ENCODE data around the gene ANGPTL2.

The ANGPTL2 gene

DNA sequence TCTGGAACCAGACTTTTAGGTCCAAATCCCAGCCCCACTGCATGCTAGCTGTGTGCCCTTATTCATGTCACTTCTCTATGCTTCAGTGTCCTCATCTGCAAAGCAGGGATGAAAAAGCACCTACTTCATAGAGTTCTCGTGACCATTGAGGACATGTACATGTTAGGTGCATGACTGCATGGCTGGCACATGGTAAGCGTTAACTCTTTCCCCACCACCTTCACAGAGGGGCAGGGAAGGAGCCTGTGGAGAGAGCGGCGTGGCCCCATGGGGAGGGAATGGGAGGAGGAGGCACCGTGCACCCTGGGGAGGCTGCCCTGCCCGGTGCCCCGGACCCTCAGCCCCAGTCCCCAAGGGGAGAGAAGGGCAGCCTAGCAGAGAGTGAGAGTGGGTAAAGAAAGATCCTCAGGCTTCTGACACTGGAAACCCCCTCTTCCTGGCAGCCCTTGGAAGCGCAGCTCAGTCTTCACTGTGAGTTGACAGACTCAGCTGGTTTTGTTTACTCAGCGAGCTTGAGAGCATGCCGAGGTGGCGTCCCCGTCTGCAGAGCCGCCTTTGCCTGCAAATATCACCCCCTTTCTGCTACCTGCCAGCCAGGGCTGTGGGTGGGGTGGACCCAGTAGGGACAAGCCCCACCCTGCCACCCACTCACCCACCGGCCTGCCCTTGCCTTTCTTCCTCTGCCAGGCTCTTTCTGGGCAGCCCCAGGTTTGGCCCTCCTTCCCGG lies 10.6 kb upstream of the ANGPTL2 start:
- no peak for TF ChIP-seq CREB1 (IDR thresholded peaks at IDR 0.05; ENCODE audit: low read depth)
- TF ChIP-seq TEAD4 (IDR thresholded peaks at IDR 0.05) = no peak
- no peak for TF ChIP-seq ZBTB7A (IDR thresholded peaks at IDR 0.05; ENCODE audit: low read depth)
- TF ChIP-seq, protein P1, sequence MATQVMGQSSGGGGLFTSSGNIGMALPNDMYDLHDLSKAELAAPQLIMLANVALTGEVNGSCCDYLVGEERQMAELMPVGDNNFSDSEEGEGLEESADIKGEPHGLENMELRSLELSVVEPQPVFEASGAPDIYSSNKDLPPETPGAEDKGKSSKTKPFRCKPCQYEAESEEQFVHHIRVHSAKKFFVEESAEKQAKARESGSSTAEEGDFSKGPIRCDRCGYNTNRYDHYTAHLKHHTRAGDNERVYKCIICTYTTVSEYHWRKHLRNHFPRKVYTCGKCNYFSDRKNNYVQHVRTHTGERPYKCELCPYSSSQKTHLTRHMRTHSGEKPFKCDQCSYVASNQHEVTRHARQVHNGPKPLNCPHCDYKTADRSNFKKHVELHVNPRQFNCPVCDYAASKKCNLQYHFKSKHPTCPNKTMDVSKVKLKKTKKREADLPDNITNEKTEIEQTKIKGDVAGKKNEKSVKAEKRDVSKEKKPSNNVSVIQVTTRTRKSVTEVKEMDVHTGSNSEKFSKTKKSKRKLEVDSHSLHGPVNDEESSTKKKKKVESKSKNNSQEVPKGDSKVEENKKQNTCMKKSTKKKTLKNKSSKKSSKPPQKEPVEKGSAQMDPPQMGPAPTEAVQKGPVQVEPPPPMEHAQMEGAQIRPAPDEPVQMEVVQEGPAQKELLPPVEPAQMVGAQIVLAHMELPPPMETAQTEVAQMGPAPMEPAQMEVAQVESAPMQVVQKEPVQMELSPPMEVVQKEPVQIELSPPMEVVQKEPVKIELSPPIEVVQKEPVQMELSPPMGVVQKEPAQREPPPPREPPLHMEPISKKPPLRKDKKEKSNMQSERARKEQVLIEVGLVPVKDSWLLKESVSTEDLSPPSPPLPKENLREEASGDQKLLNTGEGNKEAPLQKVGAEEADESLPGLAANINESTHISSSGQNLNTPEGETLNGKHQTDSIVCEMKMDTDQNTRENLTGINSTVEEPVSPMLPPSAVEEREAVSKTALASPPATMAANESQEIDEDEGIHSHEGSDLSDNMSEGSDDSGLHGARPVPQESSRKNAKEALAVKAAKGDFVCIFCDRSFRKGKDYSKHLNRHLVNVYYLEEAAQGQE (IDR thresholded peaks at IDR 0.05; ENCODE audit: low read depth) = no peak
- TF ChIP-seq TCF12 (IDR thresholded peaks at IDR 0.05; ENCODE audit: low read depth) = no peak
- no peak for TF ChIP-seq FOXM1 (IDR thresholded peaks at IDR 0.05; ENCODE audit: borderline replicate concordance, low read depth)
- no peak for TF ChIP-seq EP300 (IDR thresholded peaks at IDR 0.05; ENCODE audit: borderline replicate concordance)
- TF ChIP-seq, protein P2, sequence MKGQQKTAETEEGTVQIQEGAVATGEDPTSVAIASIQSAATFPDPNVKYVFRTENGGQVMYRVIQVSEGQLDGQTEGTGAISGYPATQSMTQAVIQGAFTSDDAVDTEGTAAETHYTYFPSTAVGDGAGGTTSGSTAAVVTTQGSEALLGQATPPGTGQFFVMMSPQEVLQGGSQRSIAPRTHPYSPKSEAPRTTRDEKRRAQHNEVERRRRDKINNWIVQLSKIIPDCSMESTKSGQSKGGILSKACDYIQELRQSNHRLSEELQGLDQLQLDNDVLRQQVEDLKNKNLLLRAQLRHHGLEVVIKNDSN (IDR thresholded peaks at IDR 0.05) = no peak
- TF ChIP-seq, protein P3, sequence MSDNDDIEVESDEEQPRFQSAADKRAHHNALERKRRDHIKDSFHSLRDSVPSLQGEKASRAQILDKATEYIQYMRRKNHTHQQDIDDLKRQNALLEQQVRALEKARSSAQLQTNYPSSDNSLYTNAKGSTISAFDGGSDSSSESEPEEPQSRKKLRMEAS (IDR thresholded peaks at IDR 0.05) = no peak
- no peak for TF ChIP-seq RAD21 (IDR thresholded peaks at IDR 0.05; ENCODE audit: low read depth)
- no peak for TF ChIP-seq YY1 (IDR thresholded peaks at IDR 0.05; ENCODE audit: low read depth)
- TF ChIP-seq EGR1 (IDR thresholded peaks at IDR 0.05) = no peak
- TF ChIP-seq TAF1 (IDR thresholded peaks at IDR 0.05; ENCODE audit: low read depth) = no peak
- TF ChIP-seq CEBPB (IDR thresholded peaks at IDR 0.05) = no peak

DNA sequence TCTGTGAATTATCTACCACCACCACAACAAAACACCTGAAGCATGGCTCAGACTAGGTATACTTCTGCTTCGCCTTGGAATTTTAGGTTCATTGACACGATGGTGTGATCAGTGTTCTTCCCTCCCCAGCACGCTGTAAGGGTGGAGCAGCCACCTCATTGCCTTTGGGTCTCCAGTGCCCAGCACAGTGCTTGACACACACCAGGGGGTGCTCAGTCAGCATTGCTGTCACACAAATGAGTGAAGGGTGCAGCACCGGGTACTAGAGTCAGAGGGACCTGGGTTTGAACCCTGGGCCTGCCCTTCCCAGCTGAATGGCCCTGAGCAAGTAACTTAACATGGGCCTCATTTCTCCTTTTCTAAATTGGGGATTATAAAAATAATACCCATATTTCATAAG lies 9.9 kb upstream of the ANGPTL2 start:
- TF ChIP-seq TCF12 (IDR thresholded peaks at IDR 0.05; ENCODE audit: low read depth) = no peak
- no peak for TF ChIP-seq ZBTB7A (IDR thresholded peaks at IDR 0.05; ENCODE audit: low read depth)
- no peak for TF ChIP-seq CREB1 (IDR thresholded peaks at IDR 0.05; ENCODE audit: low read depth)
- TF ChIP-seq FOXM1 (IDR thresholded peaks at IDR 0.05; ENCODE audit: borderline replicate concordance, low read depth) = no peak
- TF ChIP-seq NFIC (IDR thresholded peaks at IDR 0.05) = no peak
- no peak for TF ChIP-seq TAF1 (IDR thresholded peaks at IDR 0.05; ENCODE audit: low read depth)
- TF ChIP-seq, protein P3 (IDR thresholded peaks at IDR 0.05) = no peak
- TF ChIP-seq YY1 (IDR thresholded peaks at IDR 0.05; ENCODE audit: low read depth) = no peak
- TF ChIP-seq TEAD4 (IDR thresholded peaks at IDR 0.05) = no peak
- no peak for TF ChIP-seq CEBPB (IDR thresholded peaks at IDR 0.05)
- TF ChIP-seq, protein P2 (IDR thresholded peaks at IDR 0.05) = no peak
- no peak for TF ChIP-seq RAD21 (IDR thresholded peaks at IDR 0.05; ENCODE audit: low read depth)
- TF ChIP-seq, protein P1 (IDR thresholded peaks at IDR 0.05; ENCODE audit: low read depth) = no peak
- TF ChIP-seq EGR1 (IDR thresholded peaks at IDR 0.05) = no peak
- no peak for TF ChIP-seq EP300 (IDR thresholded peaks at IDR 0.05; ENCODE audit: borderline replicate concordance)

DNA sequence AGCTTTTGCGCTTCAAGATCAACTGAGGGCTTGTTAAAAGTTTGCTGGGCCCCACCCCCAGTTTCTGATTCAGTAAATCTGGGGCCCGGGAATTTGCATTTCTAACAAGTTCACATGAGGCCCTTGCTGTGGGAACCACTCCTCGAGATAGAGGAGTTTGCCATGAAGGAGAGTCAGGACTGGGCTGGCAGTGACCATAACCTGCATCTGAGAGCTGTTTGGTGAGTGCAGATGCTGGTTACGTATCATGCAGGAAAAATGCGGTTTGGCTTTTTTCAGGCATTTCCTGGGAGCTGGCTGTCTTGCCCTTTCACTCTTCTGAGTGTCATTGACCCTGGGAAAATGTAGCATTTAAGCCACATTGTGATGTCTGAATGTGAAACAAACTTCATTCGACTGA lies 9.4 kb upstream of the ANGPTL2 start:
- TF ChIP-seq YY1 (IDR thresholded peaks at IDR 0.05; ENCODE audit: low read depth) = no peak

DNA sequence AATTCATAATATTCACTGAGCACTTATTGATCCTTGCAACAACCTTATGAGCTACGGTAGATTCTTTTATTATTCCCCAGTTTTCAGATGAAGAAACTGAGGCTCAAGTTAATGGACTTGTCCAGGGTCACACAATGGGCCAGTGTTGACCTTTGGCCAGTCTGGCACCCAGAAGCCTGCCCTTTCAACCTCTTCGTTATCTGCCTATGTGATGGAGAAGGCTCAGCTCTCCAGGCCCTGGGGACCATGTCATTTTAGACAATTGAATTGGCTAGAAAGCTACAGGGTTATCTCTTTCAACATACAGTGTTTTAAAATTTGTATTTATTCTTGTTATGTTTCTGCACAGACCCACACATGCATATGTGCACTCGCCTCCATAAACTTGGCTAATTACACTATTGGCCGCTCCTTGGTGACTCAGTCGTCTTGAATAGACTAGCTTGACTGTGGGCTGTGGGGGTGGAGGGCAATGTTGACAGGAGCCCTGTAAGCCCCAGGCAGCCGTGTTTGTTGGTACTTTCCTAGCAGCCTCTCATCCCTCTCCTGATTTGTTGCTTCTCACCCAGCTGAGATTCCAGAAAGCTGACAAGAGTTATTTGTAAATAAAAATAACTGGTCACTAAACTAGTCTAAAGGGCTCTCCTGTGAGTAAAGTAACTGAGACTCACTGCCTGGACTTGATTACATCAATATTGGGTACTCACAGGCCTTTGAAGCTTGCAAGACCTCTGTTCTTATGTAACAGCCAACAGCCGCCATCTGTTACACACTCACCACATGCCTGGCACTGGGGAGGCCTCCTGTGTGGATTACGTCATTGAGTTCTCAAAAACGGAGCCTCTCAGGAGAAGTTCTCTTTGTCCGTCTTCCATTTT lies 8.5 kb upstream of the ANGPTL2 start:
- TF ChIP-seq TCF12 (IDR thresholded peaks at IDR 0.05; ENCODE audit: low read depth) (no peak), RAD21 (IDR thresholded peaks at IDR 0.05; ENCODE audit: low read depth) (no peak), CREB1 (IDR thresholded peaks at IDR 0.05; ENCODE audit: low read depth) (no peak), FOXM1 (IDR thresholded peaks at IDR 0.05; ENCODE audit: borderline replicate concordance, low read depth) (no peak), ZBTB7A (IDR thresholded peaks at IDR 0.05; ENCODE audit: low read depth) (no peak), TAF1 (IDR thresholded peaks at IDR 0.05; ENCODE audit: low read depth) (no peak)
- TF ChIP-seq, protein P1 (IDR thresholded peaks at IDR 0.05; ENCODE audit: low read depth) = no peak

Data from Ishikawa (cell line).